Lower leg skin (tissue), 4 donors: ENCODE data around the gene CLEC6A. TPM values are rescaled to one million over a fixed set of nuclear protein-coding genes. Genes with fewer than 3 reads are reported as not detected.

Experiments
- DNase-seq, 2 donors: peaks; one replicate each; pipeline ENCODE4 v3.0.0-alpha.2; 2019; ENCODE audit warnings: low spot score in 2 of 2
- H3K4me3 ChIP-seq: fragments of 200-600 bp; sonication (generic); 2 replicates; pipeline ENCODE4 v1.5.1; 2017; ENCODE audit warnings: mild to moderate bottlenecking, low read depth; ENCODE audit not compliant: poor library complexity, severe bottlenecking
- CTCF ChIP-seq, 3 donors: fragments of 450-650 bp; IDR thresholded peaks; one replicate each; pipeline ENCODE4 v1.5.1; 2016; ENCODE audit warnings: antibody characterized with exemption in 3 of 3, mild to moderate bottlenecking in 3 of 3, moderate library complexity in 2 of 3
- POLR2A ChIP-seq, 2 donors: fragments of 450-650 bp; IDR thresholded peaks; one replicate each; pipeline ENCODE4 v1.6.1; 2016 to 2017; ENCODE audit warnings: antibody characterized with exemption in 2 of 2, mild to moderate bottlenecking in 1 of 2, moderate library complexity in 1 of 2
- WGBS, 2 donors: methylation state at CpG; one replicate each; pipeline ENCODE4 v1.1.5; 2018; 5-methylcytosine and 5-hydroxymethylcytosine counted together
- intact Hi-C: fragments of 100-400 bp; cut with DNase I; formaldehyde crosslinking; loops from one replicate; pipeline ENCODE4 v1.15.0; 2023; ENCODE audit warnings: low total_unique reads
- total RNA-seq, 4 donors: library from RNA; depleted of rRNA; stranded (reverse); fragments of >200 nt; gene quantifications; one replicate each; pipeline ENCODE4 v1.1.0, GENCODE V29; 2016

CLEC6A gene
- total RNA-seq, 4 donors from 2014 or later: not detected

- no peak for TF ChIP-seq CTCF (IDR thresholded peaks at IDR 0.05)
- TF ChIP-seq POLR2A (IDR thresholded peaks at IDR 0.05): no peak
- intact Hi-C loops: no loop called here
- WGBS, 2 donors: 0% methylated on average over 2 of the region's 2 CpGs
- no peak overlapping the region for H3K4me3 ChIP-seq
- DNase-seq: no peak
Observed at GRCh38 chr12:8465301-8465996, 9.7 kb downstream of the CLEC6A start.

GRCh38 chr12:8466241-8466640 lies 10.5 kb downstream of the CLEC6A start:
- intact Hi-C loops: no loop called here
- H3K4me3 ChIP-seq: no peak overlapping the region
- DNase-seq: no peak
- TF ChIP-seq POLR2A (IDR thresholded peaks at IDR 0.05): no peak
- no peak for TF ChIP-seq CTCF (IDR thresholded peaks at IDR 0.05)

- no peak overlapping the region for H3K4me3 ChIP-seq
- TF ChIP-seq POLR2A (IDR thresholded peaks at IDR 0.05) (no peak), CTCF (IDR thresholded peaks at IDR 0.05) (no peak)
- no peak for DNase-seq
- intact Hi-C loops: no loop called here
- WGBS, 2 donors: 64 to 74% methylated on average over 1 of the region's 1 CpG
Observed at GRCh38 chr12:8471090-8471489, 15.3 kb downstream of the CLEC6A start.

- no peak for DNase-seq
- intact Hi-C loops: no loop called here
- no peak for TF ChIP-seq CTCF (IDR thresholded peaks at IDR 0.05)
- no peak for TF ChIP-seq POLR2A (IDR thresholded peaks at IDR 0.05)
- H3K4me3 ChIP-seq: no peak overlapping the region
Observed at GRCh38 chr12:8475508-8476203, 19.9 kb downstream of the CLEC6A start.

- 63 to 90% methylated on average over 1 to 2 of the region's 2 CpGs for WGBS, 2 donors
- no peak for DNase-seq
- TF ChIP-seq CTCF (IDR thresholded peaks at IDR 0.05): no peak
- H3K4me3 ChIP-seq: no peak overlapping the region
- intact Hi-C loops: no loop called here
Observed at GRCh38 chr12:8482571-8483061, 26.9 kb downstream of the CLEC6A start.
